ENCODE data around the gene AKAP17A. TPM values are rescaled to one million over a fixed set of nuclear protein-coding genes. Genes with fewer than 3 reads are reported as not detected.

Gene AKAP17A
- total RNA-seq, 1 donor from 2014 or later = 71.9 TPM

DNA sequence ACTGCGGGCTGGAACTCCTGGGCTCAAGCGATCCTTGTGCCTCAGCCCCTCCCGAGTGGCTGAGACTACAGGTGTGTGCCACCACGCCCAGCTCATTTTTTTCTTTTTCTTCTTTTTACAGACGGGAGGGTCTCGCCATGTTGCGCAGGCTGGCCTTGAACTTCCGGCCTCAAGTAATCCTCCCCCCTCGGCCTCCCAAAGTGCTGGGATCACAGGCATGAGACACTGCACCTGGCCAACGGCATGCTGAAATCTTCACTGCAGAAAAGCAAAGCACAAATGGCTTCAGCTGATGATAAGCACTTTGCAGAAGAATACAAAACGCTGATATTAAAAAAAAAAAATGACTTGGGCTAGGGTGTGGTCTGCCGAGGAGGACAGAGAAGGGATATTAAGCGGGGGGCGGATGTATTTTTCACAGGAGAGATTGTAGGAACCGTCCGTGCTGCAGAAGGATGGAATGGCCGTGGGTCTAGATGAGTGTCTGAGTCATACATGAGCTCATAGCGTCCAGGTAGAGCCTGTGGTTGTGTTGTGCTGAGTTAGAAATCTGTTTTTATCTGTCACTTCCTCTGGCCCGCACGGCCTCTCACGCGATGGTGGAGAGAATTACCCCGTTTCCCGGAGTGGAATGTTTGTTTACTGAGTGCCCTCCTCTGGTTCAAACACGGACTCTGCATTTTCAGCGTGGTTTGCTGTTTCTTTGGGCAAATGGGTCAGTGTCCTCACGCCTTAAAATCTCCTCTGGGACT, 8.5 kb upstream of the AKAP17A start:
- intact Hi-C loops (cut with micrococcal nuclease) = loop anchor here (2.0 kb wide), 1 partner anchor 18 kb away; no protein-coding TSS in a partner anchor

DNA sequence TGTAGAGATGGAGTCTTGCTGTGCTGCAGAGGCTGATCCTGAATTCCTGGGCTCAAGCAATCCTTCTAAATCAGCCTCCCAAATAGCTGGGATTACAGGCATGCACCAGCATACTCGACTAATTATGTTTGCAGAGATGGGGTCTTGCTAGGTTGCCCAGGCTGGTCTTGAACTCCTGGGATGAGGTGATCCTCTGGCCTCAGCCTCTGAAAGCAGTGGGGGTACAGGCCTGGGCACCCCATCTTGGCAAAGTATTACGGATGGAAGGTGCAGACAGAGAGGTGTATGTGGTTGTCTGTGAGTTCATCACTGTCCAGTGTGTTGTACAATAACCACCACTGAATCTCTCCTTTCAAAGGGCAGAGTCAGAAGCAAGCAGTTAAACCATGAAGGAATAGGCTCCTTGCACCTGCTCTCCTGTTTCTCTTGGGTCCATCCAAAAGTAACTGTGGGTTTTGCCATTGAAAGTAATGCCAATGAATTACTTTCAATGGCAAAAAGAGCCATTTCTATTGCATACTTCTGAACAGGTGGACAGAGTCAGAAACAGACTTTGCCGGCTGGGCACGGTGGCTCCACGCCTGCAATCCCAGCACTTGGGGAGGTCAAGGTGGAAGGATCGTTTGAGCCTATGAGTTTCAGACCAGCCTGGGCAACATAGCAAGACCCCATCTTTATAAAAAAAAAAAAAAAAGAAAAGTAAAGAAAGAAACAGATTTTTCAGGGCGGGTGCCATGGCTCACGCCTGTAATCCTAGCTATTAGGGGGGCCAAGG, 7.0 kb upstream of the AKAP17A start:
- intact Hi-C loops (cut with micrococcal nuclease) = no loop called here

DNA sequence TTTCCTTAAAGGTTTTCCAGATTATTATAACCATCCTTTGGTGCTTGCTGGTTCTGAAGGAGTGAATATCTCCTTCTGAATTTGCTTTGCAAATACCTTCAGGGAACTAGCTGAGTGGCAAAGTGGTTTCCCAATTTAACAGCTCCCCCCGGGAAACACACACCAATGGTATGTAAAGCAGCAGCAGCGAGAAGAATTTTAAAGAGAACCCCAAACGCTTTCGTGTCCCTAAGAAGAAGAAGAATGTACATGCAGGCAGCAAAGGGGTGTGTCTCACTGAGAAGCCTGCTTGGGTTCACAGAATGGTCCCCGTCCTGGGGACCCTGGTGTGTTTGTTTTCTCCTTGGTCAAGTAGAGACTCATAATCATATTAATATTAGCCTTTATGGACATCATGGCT, 4.2 kb upstream of the AKAP17A start:
- intact Hi-C loops (cut with micrococcal nuclease) = no loop called here

DNA sequence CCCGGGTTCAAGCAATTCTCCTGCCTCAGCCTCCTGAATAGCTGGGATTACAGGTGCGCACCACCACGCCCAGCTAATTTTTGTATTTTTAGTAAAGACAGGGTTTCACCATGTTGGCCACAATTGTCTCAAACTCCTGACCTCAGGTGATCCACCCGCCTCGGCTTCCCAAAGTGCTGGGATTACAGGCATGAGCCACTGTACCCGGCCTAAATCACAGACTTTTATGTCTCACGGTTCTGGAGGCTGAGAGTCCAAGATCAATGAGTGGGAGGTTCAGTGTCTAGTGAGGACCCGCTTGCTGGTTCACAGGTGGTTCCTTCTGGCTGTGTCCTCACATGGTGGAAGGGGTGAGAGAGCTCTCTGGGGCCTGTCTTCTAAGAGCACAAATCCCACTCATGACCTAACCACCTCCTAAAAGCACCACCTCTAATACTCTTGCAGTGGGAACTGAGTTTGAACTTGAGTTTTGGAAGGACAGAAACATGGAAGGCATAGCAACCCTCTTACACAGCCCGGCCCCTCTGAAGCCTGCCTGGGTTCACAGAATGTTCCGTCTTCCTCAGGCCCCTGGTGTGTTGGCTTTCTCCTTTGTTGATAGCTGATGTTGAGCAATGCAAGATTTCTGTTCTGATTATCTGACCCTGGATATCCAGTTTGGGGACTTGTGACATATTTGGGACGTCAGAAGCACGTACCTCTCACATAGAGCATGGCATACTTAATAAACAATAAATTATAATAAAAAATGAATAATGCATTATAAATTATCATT, 1.9 kb upstream of the AKAP17A start:
- intact Hi-C loops (cut with micrococcal nuclease) = loop anchor here (2.0 to 5.0 kb wide), 3 partner anchors 13 to 342 kb away; no protein-coding TSS in a partner anchor

DNA sequence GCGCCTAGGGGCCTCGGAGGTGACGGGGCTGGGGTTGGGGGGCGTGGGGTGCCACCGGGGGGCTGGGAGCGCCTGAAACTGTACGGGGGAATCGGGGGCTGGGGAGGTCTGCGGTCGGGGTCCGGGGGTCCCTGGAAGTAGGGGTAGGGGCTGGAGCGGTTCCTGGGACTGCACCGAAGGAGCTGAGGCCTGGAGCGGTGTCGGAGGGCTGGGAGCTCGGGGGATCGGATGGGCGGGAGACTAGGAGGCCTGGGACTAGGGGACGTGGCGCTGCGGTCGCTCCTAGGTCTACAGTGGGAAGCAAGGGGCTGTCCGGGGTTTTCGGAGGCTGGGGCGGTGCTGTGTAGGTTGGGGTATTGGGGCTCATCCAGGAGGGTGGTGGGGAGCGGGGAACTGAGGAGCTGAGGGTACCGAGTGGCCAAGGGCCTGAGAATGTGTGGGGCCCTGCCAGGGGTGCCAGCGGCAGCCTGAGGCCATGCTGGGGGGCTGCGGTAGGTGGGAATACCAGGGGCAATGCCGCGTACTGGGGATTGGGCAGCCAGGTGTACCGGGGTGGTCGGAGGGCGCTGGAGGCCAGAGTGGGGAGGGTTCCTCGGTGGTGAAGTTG, 562 bp downstream of the AKAP17A start:
- intact Hi-C loops (cut with micrococcal nuclease) = loop anchor here (1.0 to 5.0 kb wide), 8 partner anchors 15 to 1017 kb away; partner anchors contain the start of genes P2RY8 and SLC25A6

DNA sequence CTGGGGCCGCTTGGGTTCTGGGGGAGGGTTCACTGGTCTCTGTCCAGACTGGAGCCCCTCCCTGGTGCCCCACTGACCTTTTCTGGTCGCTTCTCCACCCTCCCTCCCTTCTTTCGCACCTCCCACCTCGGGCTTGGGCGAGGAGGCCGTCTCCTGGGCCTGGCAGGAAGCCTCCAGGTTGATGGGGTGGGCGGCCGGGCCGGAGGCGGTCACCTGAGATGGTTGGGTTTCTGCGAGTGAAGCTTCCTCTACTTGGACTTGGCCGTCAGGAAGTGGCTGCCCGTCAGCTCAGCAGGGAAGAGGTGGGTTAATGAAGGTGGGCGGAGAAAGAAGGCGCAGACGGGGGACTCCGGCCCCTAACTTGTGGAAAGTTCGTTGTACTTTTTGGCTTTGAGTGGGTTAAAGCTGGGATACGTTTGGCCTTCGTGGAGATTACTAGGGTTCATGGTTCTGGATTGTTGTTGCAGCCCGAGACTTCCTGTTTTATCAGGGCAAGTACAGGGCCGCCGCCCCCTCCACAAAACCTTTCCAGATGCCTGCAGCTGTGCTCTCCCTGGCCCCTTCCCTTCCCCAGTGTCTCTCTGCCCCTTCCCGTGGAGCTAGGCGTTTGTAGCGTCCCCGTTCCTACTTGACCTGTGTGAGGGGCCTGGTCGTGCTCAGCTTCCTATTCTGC, 1.2 kb downstream of the AKAP17A start:
- intact Hi-C loops (cut with micrococcal nuclease) = loop anchor here (5.0 kb wide), 1 partner anchor 345 kb away; no protein-coding TSS in a partner anchor

DNA sequence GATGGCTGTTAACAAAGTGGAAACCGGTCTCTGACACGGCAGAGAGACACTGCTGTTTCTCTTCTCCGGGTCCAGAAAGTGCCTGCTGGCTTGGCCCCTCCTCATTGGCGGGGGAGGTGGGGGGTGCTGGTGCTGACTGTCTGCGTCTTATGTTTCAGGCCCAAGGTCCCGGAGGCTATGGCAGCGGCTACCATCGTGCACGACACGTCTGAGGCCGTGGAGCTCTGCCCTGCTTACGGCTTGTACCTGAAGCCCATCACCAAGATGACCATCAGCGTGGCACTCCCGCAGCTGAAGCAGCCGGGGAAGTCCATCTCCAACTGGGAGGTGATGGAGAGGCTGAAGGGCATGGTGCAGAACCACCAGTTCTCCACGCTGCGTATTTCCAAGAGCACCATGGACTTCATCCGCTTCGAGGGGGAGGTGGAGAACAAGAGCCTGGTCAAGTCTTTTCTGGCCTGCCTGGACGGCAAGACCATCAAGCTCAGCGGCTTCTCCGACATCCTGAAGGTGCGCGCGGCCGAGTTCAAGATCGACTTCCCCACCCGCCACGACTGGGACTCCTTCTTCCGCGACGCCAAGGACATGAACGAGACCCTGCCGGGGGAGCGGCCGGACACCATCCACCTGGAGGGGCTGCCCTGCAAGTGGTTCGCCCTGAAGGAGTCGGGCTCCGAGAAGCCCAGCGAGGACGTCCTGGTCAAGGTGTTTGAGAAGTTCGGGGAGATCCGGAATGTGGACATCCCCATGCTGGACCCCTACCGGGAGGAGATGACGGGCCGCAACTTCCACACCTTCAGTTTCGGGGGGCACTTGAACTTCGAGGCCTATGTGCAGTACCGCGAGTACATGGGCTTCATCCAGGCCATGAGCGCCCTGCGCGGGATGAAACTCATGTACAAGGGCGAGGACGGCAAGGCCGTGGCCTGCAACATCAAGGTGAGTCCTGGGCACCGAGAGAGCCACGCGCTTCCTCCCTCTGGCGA, 2.2 kb downstream of the AKAP17A start:
- intact Hi-C loops (cut with micrococcal nuclease) = loop anchor here (5.0 kb wide), 1 partner anchor 346 kb away; no protein-coding TSS in a partner anchor

DNA sequence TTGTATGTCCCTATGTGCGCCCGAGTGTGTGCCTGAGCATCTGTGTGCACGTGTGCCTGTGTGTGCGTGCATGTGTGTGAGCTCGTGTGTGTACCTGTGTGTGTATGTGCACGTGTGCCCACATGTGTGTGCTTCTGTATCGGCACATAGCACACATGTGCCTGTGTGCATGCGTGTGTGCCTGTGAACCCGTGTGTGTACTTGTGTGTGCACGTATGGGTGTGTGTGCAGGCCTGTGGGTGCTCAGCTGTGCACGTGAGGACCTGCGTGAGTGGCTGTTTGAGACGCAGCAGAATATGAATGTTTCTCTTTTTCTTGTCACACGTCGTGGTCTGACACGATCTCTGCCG, 4.3 kb downstream of the AKAP17A start:
- intact Hi-C loops (cut with micrococcal nuclease) = no loop called here

DNA sequence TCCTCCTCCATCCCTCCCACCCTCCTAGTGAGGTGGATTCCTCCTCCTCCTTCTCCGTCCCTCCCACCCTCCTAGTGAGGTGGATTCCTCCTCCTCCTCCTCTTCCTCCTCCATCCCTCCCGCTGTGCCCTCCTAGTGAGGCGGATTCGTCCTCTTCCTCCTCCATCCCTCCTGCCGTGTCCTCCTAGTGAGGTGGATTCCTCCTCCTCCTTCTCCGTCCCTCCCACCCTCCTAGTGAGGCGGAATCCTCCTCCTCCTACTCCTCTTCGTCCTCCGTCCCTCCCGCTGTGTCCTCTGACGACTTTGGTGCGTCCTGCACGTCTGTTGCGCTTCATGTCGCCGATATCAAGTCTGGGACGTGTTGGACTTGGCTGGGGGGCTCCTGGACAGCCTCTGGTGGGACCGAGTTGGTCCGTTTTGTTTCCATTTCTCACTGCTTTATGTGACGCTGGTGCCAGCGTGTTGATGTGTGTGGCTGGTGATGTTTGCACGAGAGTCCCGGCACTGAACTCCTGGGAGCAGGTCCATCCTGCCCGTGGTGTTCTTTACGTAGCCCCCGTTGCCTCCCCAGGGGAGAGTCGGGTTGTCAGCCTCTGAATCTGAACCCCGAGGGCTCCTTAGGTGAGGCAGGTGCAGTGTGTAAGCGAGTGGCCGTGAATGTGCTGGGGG, 5.4 kb downstream of the AKAP17A start:
- intact Hi-C loops (cut with micrococcal nuclease) = no loop called here

DNA sequence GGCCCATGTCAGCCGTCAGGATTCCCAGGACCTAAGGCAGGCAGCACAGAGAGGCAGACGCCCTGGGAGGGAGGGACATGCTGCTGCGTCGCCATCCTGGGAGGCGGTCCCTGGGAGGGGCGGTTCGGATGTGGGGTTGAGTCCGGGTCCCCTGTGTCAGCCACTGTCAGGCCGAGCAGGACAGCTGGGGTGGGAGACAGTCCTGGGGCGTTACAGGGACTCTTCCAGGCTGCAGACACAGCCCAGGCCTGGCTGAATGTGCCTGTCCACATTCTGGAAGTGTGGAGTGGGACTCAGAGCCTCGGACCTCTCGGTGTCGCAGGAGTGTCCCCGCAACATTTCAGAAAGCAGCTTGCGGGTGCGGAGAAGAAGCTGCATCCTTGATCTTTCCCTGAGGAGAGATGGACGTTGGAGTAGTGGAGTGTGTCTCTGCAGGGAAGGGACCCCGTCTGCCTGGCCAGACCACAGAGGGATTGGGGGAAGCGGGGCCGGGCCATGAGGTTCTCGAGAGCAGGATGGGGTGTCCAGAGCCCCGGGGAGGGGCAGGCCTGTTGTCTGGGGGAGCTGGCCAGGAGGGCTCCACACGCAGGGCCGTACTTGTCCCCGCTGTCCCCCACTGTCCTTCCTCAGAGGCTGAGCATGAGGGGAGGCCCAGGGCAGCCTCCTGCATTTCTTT, 6.1 kb downstream of the AKAP17A start:
- intact Hi-C loops (cut with micrococcal nuclease) = no loop called here

DNA sequence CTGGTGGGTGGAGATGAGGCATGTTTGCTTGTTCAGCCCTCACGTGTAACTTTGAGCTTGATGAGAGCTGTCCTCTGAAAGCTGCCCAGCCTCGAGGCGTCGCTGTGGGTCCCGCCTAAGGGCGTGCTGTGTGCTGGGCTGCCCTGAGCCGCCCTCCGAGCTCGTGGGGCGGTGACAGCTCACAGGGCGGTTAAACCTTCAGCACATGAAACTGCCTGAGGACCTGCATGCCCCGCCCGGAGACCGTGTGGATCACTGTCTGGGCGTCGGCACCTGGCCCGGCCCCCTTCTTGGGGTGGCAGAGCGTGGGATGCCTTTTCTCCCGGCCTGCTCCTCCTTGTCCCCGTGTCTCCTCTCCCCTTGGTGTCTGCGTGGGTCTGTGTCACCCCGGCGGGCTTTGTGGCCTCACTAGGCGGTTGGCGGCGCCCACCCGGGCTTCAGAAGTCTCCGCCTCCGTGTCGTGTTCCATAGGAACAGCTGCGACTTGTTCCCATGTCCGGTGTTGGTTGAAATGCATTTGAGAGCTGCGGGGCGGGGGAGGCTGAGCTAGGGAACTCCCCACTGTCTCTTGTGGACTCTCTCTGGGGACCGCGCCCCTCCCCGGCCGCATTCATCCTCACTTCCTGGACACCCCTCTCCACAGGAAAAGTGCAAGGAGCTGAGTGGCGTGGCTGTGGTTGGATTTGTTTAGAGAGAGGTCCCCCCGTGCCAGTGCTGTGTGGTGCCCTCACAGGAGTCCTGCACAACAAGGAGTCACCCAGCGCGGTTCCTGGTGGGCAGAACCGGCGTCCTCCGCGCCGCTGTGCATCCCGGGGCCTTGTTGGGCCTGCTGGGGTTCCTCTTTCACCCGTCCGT, 6.8 kb downstream of the AKAP17A start:
- intact Hi-C loops (cut with micrococcal nuclease) = no loop called here

DNA sequence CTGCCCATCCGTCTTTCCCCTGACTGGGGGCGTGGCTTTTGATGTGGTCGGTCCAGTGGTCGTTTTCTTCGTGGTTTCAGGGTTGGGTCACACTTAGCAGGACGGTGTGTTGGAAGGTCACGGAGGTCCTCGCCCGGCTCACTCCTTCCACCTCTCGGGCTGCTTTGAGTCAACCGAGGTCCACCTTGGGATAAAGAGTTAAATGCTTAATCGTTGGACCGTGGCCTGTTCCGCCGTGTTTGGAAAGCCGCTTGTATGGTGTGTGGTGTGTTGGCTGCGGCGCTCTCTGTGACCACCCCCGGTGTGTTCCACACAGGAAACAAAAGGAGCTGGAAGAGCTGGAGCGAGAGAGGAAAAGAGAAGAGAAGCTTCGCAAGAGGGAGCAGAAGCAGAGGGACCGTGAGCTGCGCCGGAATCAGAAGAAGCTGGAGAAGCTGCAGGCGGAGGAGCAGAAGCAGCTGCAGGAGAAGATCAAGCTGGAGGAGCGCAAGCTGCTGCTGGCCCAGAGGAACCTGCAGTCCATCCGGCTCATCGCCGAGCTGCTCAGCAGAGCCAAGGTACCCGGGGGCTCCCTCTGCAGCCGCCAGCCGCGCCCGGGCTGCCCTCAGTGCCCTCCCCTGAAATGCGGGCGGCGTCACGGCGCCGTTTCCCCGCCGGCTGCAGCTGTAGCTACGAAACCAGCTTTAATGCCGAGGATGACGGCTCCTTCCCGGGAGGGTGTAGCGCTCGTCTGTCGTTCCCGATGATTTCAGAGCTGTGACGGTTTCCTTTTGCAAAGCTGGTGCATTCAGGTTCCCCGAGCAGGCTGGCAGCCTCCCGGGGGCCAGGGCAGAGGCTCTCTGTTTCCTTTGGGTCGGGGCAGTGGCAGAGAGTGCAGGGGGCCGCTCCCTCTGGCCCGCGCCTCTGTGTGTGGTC, 7.7 kb downstream of the AKAP17A start:
- intact Hi-C loops (cut with micrococcal nuclease) = no loop called here

DNA sequence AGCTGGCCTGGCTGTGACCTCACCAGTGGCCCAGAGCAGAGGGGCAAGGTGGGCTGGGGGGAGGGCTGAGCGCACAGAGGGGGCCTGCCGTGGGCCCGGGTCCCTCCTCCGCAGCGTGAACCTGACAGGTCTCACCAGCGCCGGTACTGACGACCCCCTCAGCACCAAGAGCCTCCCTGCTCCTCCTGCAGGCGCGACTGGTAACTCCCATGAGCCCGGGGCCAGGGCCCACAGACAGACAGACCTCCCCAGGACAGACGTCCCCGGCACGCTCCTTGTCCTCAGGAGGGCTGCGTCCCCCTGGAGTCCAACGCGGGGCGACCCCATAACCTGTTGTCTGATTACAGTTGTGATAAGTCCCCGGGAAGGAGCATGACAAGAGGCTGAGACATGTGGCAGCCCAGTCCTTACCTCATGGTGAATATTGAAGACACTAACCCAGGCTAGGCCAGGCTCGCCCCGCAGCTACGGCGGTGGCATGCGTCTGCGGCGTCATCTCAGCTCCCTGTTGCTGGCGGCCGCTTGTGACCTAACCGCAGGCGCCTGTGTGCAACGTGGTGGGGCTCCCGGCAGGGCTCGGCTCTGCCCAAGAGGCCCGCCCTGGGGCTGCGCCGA, 8.5 kb downstream of the AKAP17A start:
- intact Hi-C loops (cut with micrococcal nuclease) = no loop called here

DNA sequence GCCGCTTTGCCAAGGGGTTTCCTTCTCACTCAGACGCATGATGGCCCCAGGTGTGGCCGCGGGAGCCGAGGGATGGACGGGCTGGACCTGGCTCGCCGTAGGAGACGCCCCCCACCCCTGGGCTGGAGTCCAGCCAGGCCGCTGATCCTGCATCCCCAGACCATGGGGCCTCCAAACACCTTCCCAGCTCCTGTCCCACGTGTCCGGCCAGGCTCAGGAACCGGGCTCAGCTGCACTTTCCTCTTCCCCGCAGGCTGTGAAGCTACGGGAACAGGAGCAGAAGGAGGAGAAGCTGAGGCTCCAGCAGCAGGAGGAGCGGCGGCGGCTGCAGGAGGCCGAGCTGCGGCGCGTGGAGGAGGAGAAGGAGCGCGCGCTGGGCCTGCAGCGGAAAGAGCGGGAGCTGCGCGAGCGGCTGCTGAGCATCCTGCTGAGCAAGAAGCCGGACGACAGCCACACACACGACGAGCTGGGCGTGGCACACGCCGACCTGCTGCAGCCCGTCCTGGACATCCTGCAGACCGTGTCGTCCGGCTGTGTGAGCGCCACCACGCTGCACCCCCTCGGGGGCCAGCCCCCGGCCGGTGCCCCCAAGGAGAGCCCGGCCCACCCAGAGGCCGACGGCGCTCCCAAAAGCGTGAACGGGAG, 9.1 kb downstream of the AKAP17A start:
- intact Hi-C loops (cut with micrococcal nuclease) = no loop called here

DNA sequence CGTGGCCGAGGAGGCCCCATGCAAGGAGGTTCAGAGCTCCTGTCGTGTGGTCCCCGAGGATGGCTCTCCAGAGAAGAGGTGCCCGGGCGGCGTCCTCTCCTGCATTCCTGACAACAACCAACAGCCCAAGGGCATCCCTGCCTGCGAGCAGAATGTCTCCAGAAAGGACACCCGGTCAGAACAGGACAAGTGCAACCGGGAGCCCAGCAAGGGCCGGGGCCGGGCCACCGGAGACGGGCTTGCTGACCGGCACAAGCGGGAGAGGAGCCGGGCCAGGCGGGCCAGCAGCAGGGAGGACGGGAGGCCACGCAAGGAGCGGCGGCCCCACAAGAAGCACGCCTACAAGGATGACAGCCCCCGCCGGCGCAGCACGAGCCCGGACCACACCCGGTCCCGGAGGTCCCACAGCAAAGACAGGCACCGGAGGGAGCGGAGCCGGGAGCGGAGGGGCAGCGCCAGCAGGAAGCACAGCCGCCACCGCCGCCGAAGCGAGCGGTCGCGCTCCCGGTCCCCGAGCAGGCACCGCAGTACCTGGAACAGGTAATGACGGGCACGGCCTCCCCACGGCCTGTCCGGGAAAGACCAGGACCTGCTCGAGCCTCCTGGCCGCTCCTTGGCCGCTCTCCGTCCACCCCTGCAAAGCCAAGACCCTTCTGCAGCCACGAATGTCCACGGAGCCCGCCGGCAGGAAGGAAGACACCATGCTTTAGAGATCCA, 9.8 kb downstream of the AKAP17A start:
- intact Hi-C loops (cut with micrococcal nuclease) = no loop called here
